Suprapubic skin (tissue), 4 donors: ENCODE measurements around the gene NFATC2. TPM values are rescaled to one million over a fixed set of nuclear protein-coding genes. Genes with fewer than 3 reads are reported as not detected.

Experiments used
- DNase-seq, 2 donors: peaks; one replicate each; pipeline ENCODE4 v3.0.0-alpha.2; 2019; ENCODE audit warnings: low spot score in 2 of 2
- H3K27ac ChIP-seq: fragments of 200-600 bp; sonication (generic); one replicate; pipeline ENCODE4 v1.5.1; 2019
- H3K27me3 ChIP-seq: fragments of 200-600 bp; sonication (generic); one replicate; pipeline ENCODE4 v1.5.1; 2019
- H3K36me3 ChIP-seq: fragments of 200-600 bp; sonication (generic); one replicate; pipeline ENCODE4 v1.5.1; 2019
- H3K4me1 ChIP-seq: fragments of 200-600 bp; sonication (generic); one replicate; pipeline ENCODE4 v1.5.1; 2019
- H3K4me3 ChIP-seq: fragments of 200-600 bp; sonication (generic); one replicate; pipeline ENCODE4 v1.5.1; 2019; ENCODE audit warnings: mild to moderate bottlenecking
- H3K9me3 ChIP-seq: fragments of 200-600 bp; sonication (generic); one replicate; pipeline ENCODE4 v1.5.1; 2019
- EP300 ChIP-seq: sonication (generic); formaldehyde crosslinking; IDR thresholded peaks from one replicate; pipeline ENCODE4 v1.6.1; 2017; ENCODE audit warnings: antibody characterized with exemption
- POLR2A ChIP-seq, 2 donors: fragments of 450-650 bp; IDR thresholded peaks; one replicate each; pipeline ENCODE4 v1.6.1; 2017; ENCODE audit warnings: antibody characterized with exemption in 2 of 2, mild to moderate bottlenecking in 2 of 2, moderate library complexity in 2 of 2
- POLR2AphosphoS5 ChIP-seq, 3 donors: sonication (generic); formaldehyde crosslinking; IDR thresholded peaks; one replicate each; pipeline ENCODE4 v1.6.1; 2017; ENCODE audit warnings: antibody characterized with exemption in 3 of 3
- WGBS: methylation state at CpG from one replicate; pipeline ENCODE4 v1.1.5; 2018; 5-methylcytosine and 5-hydroxymethylcytosine counted together
- total RNA-seq, 4 donors: library from RNA; depleted of rRNA; stranded (reverse); fragments of >200 nt; gene quantifications; one replicate each; pipeline ENCODE4 v1.1.0, GENCODE V29; 2016
- TF ChIP-seq, protein P1 (sequence below), 2 donors: fragments of 200-600 bp in 1 of 2; fragments of 450-650 bp in 1 of 2; sonication (generic) in 1 of 2; IDR thresholded peaks; one replicate each; pipeline ENCODE4 v1.5.1; 2016 to 2019; ENCODE audit warnings: antibody characterized with exemption in 2 of 2, mild to moderate bottlenecking in 1 of 2, moderate library complexity in 1 of 2

Gene NFATC2
- total RNA-seq, 4 donors from 2014 or later: 5.4 to 15.7 (median 8.4) TPM

DNA sequence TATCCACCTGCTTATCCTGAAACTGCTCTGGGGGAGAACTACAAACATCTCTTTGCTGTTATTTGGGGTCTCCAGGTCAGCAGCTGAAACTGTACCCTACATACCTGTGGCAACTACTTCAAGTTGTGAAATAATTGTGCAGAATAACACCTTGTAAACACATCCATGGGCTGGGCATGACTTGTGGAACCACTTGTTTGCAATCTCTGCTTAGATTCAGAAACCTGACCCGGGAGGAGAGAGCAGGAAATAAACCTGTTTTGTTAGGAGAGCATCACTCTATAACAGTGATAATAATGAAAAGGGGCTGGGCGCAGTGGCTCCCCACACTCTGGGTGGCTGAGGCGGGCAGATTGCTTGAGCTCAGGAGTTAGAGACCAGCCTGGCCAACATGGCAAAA is 183.1 kb downstream of the NFATC2 start:
- whole genome bisulfite sequencing: 82% methylated on average over 3 of the region's 3 CpGs
- Histone ChIP-seq H3K4me1 (no peaks in the 10 kb centered on the region), H3K36me3 (no peaks in the 10 kb centered on the region), H3K27ac (no peak overlapping the region), H3K9me3 (no peaks in the 10 kb centered on the region), H3K4me3 (no peak overlapping the region), H3K27me3 (no peaks in the 10 kb centered on the region)
- no peak for TF ChIP-seq POLR2AphosphoS5 (IDR thresholded peaks at IDR 0.05)
- TF ChIP-seq, protein P1, sequence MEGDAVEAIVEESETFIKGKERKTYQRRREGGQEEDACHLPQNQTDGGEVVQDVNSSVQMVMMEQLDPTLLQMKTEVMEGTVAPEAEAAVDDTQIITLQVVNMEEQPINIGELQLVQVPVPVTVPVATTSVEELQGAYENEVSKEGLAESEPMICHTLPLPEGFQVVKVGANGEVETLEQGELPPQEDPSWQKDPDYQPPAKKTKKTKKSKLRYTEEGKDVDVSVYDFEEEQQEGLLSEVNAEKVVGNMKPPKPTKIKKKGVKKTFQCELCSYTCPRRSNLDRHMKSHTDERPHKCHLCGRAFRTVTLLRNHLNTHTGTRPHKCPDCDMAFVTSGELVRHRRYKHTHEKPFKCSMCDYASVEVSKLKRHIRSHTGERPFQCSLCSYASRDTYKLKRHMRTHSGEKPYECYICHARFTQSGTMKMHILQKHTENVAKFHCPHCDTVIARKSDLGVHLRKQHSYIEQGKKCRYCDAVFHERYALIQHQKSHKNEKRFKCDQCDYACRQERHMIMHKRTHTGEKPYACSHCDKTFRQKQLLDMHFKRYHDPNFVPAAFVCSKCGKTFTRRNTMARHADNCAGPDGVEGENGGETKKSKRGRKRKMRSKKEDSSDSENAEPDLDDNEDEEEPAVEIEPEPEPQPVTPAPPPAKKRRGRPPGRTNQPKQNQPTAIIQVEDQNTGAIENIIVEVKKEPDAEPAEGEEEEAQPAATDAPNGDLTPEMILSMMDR (IDR thresholded peaks at IDR 0.05): no peak
- TF ChIP-seq POLR2A (IDR thresholded peaks at IDR 0.05): no peak
- no peak for TF ChIP-seq EP300
- no peak for DNase-seq

DNA sequence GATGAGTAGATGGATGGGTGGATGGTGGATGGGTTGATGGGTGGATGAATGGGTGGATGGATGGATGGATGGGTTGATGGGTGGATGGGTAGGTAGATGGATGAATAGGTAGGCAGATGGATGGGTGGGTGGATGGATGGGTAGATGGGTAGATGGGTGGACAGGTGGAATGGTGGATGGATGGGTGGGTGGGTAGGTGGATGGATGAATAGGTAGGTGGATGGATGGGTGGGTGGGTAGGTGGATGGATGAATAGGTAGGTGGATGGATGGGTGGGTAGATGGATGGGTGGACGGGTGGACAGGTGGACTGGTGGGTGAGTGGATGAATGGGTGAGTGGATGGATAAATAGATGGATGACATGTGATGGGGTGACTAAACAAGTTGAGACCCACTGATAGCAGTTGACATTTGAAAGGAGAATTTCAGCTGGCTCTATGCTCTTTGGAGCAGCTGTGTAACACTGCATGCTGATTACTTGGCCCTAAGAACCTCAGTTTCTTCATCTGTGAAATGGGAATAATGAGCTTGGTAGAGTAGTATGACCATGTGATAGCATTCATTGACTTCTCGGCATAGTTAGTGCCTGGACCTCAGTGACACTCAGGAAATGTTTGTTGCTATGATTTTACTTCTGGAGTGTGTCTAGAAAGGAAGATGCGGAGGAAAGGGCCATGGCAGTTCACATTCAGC is 184.3 kb downstream of the NFATC2 start:
- Histone ChIP-seq H3K36me3 (no peaks in the 10 kb centered on the region), H3K4me1 (no peaks in the 10 kb centered on the region), H3K9me3 (no peaks in the 10 kb centered on the region), H3K27me3 (no peaks in the 10 kb centered on the region), H3K4me3 (no peak overlapping the region), H3K27ac (no peak overlapping the region)
- 89% methylated on average over 3 of the region's 3 CpGs for WGBS
- DNase-seq: no peak
- TF ChIP-seq POLR2A (IDR thresholded peaks at IDR 0.05): no peak
- TF ChIP-seq, protein P1 (IDR thresholded peaks at IDR 0.05): no peak
- TF ChIP-seq EP300: no peak
- TF ChIP-seq POLR2AphosphoS5 (IDR thresholded peaks at IDR 0.05): no peak

DNA sequence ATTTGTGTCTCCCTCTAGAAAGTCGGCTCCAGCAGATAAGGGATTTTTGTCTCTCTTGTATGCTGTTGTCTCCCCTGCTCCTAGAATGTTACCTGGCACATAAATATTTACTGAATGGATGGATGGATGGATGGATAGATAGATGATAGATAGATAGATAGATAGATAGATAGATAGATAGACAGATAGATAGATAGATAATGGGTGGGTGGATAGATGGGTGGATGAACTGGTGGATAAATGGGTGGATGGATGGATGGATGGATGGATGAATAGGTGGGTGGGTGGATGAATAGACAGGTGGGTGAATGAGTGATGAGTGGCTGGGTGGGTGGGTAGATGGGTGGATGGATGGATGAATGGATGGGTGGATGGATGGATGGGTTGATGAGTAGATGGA is 185.0 kb downstream of the NFATC2 start:
- 98% methylated on average over 1 of the region's 1 CpG for WGBS
- Histone ChIP-seq H3K4me3 (no peak overlapping the region), H3K27ac (no peak overlapping the region), H3K27me3 (no peaks in the 10 kb centered on the region), H3K9me3 (no peaks in the 10 kb centered on the region), H3K36me3 (no peaks in the 10 kb centered on the region), H3K4me1 (no peaks in the 10 kb centered on the region)
- TF ChIP-seq, protein P1 (IDR thresholded peaks at IDR 0.05): no peak
- TF ChIP-seq POLR2AphosphoS5 (IDR thresholded peaks at IDR 0.05) (no peak), POLR2A (IDR thresholded peaks at IDR 0.05) (no peak), EP300 (no peak)
- DNase-seq: no peak

DNA sequence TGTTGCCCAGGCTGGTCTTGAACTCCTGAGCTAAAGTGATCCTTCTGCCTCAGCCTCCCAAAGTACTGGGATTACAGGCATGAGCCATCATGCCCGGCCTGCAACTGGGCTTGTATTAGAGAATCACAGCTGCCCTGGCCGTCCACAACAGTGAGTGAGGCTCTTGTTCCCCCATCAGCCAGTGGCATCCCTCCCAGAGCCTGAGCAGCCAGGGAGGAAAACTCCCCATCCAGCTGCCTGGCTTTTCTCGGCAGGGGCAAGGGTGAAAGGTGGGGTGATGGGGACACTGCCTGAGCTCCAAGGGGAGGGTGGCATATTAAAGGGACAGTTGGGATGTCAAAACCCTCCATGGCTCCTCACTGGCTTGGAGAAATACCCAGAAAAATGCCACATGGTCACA is 185.6 kb downstream of the NFATC2 start:
- TF ChIP-seq, protein P1 (IDR thresholded peaks at IDR 0.05): no peak
- TF ChIP-seq POLR2A (IDR thresholded peaks at IDR 0.05) (no peak), EP300 (no peak), POLR2AphosphoS5 (IDR thresholded peaks at IDR 0.05) (no peak)
- no peak overlapping the region for H3K27ac ChIP-seq

DNA sequence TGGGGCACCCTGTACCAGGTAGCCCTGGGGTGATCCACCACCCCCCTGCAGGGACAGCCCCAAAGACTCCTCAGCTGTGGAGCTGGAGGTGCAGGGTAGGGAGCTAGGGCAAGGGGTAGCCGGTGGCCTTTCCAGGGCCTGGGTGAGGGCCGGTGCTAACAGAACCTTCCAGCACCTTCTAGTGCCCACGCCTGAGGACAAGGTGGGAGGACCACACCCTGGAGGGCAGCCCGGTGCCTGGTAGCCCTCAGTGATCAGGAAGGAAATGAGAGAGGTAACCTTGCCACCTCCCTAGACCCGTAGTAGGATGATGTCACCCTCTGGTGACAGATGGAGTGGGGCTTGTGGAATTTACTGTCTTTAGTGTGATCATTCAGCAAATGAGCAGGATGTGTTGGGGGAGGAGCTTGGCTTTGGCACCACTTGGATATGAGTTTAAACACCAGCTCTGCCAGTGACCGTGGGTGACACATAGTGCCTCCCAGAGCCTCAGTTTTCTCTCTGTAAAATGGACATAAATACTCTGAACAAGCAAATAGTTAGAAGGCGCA is 187.7 kb downstream of the NFATC2 start:
- Histone ChIP-seq H3K9me3 (no peaks in the 10 kb centered on the region), H3K27me3 (no peaks in the 10 kb centered on the region), H3K4me3 (no peak overlapping the region), H3K4me1 (no peaks in the 10 kb centered on the region), H3K27ac (no peak overlapping the region), H3K36me3 (no peaks in the 10 kb centered on the region)
- TF ChIP-seq EP300: no peak
- TF ChIP-seq POLR2A (IDR thresholded peaks at IDR 0.05): no peak
- TF ChIP-seq, protein P1 (IDR thresholded peaks at IDR 0.05): no peak
- no peak for TF ChIP-seq POLR2AphosphoS5 (IDR thresholded peaks at IDR 0.05)
- WGBS: 69% methylated on average over 7 of the region's 7 CpGs
- no peak for DNase-seq

More for the DNA sequence above, 185.6 kb downstream of the NFATC2 start:
- Histone ChIP-seq H3K4me3 (no peak overlapping the region), H3K4me1 (no peaks in the 10 kb centered on the region), H3K27me3 (no peaks in the 10 kb centered on the region), H3K9me3 (no peaks in the 10 kb centered on the region), H3K36me3 (no peaks in the 10 kb centered on the region)
- no peak for DNase-seq
- 42% methylated on average over 2 of the region's 3 CpGs for WGBS
